Uterus (tissue), 2 donors: ENCODE measurements around the gene SLC35E1.

Experiments
- CTCF ChIP-seq, 4 experiments: fragments of 200-600 bp in 2 of 4; fragments of 450-650 bp in 2 of 4; sonication (generic) in 2 of 4; IDR thresholded peaks; one replicate each; pipeline ENCODE4 v1.5.1; 2016 to 2019; ENCODE audit warnings: antibody characterized with exemption in 4 of 4, mild to moderate bottlenecking in 2 of 4, moderate library complexity in 1 of 4
- POLR2A ChIP-seq, 2 donors: fragments of 450-650 bp; IDR thresholded peaks; one replicate each; pipeline ENCODE4 v1.6.1; 2016; ENCODE audit warnings: antibody characterized with exemption in 2 of 2, mild to moderate bottlenecking in 1 of 2, moderate library complexity in 1 of 2

GRCh38 chr19:16590876-16591802 lies 18.9 kb upstream of the SLC35E1 start:
- TF ChIP-seq POLR2A (IDR thresholded peaks at IDR 0.05) = no peak
- TF ChIP-seq CTCF (IDR thresholded peaks at IDR 0.05) = no peak
